Bronchus fibroblast of lung (primary cell): ENCODE measurements around the gene MDH1. TPM values are rescaled to one million over a fixed set of nuclear protein-coding genes. Genes with fewer than 3 reads are reported as not detected.

Experiments
- total RNA-seq: library from RNA; depleted of rRNA; stranded (reverse); fragments of >200 nt; gene quantifications from 2 replicates; pipeline ENCODE4 v1.2.3, GENCODE V29; 2015

MDH1 gene
- total RNA-seq = 147 and 157 TPM in 2 replicates

GRCh38 chr2:63588385-63589147, at the start of gene MDH1, which contains the start of gene WDPCP:
MDH1 (plus strand) TSS chr2:63588963; CDS start chr2:63589044, 81 bp downstream.
WDPCP (minus strand) TSS chr2:63588477; CDS start chr2:63588271, 206 bp downstream.

Other genes starting within 250 kb of the MDH1 start
- 1.9 and 2.9 TPM in 2 replicates for gene WDPCP, start 486 bp upstream of the MDH1 start, total RNA-seq